HUES48 (cell line): ENCODE data around the gene REEP3.
A peak's percentile ranks its signal among the peaks of the same experiment; 100 is the strongest.

Experiments
- H3K27ac ChIP-seq: one replicate; pipeline ENCODE4 v1.7.0; 2013; ENCODE audit warnings: low read depth, low read length, inconsistent platforms
- H3K27me3 ChIP-seq: 2 replicates; pipeline ENCODE4 v1.6.1; 2013; ENCODE audit warnings: mild to moderate bottlenecking, low read length; ENCODE audit not compliant: control insufficient read depth, insufficient read depth
- H3K36me3 ChIP-seq: 2 replicates; pipeline ENCODE4 v1.6.1; 2013; ENCODE audit warnings: low read length; ENCODE audit not compliant: control insufficient read depth, insufficient read depth
- H3K4me1 ChIP-seq: 2 replicates; pipeline ENCODE4 v1.6.1; 2013; ENCODE audit warnings: mild to moderate bottlenecking, low read length; ENCODE audit not compliant: control insufficient read depth, insufficient read depth
- H3K4me3 ChIP-seq: 2 replicates; pipeline ENCODE4 v1.5.1; 2013; ENCODE audit warnings: mild to moderate bottlenecking, low read depth, low read length
- H3K9ac ChIP-seq: 2 replicates; pipeline ENCODE4 v1.6.1; 2013; ENCODE audit warnings: mild to moderate bottlenecking, low read depth, low read length, moderate library complexity
- H3K9me3 ChIP-seq: 2 replicates; pipeline ENCODE4 v1.6.1; 2013; ENCODE audit warnings: low read length; ENCODE audit not compliant: control insufficient read depth, insufficient read depth

The REEP3 gene

DNA sequence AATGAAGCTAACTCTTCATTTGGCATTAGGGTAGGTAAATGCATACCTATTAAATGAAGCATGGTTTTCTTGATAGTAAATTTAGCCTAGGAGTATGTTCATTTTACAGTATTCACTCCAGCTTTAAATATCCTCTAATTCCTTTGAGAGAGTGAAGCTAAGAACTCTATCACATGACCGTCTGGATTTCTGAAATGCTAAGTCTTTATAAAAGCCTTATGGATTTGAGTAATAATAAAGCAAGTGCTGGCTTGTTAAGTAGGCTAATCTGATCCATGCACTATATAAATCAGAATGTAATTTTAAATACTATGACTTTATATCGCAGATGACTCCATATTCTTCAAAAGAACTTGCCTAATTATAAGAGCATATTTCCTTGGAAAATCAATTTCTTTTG, 64.8 kb downstream of the REEP3 start:
- H3K9ac ChIP-seq, result no peak overlapping the region
- no peak overlapping the region for H3K27ac ChIP-seq
- no peaks in the 10 kb centered on the region for H3K36me3 ChIP-seq
- H3K9me3 ChIP-seq, result no peaks in the 10 kb centered on the region
- peaks cover 15% of the 10 kb centered on the region; the same call in 1 of the 2 replicates for H3K4me1 ChIP-seq
- no peak overlapping the region for H3K4me3 ChIP-seq
- no peaks in the 10 kb centered on the region for H3K27me3 ChIP-seq

DNA sequence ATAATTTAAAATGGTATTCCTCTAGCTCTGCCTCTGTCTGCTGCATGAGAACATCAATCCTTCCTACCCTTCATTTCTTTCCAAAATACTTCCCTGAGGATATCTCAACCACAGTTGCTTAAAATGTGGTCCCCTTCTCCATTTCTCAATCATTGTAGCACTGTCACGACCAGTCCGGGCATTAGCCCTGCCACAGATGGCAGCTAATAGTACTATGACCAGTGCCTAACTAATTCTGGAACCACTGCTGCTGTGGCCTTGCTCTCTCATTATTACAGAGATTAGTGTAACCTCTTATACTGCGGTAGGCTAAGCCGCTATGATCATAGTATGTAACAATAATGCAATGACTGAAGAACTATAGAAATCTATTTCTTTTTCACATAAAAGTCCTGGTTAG, 66.0 kb downstream of the REEP3 start:
- H3K4me3 ChIP-seq, result no peak overlapping the region
- H3K9me3 ChIP-seq, result no peaks in the 10 kb centered on the region
- peaks cover 21% of the 10 kb centered on the region; the same call in 1 of the 2 replicates for H3K4me1 ChIP-seq
- H3K9ac ChIP-seq, result no peak overlapping the region
- H3K36me3 ChIP-seq, result no peaks in the 10 kb centered on the region
- H3K27me3 ChIP-seq, result no peaks in the 10 kb centered on the region
- no peak overlapping the region for H3K27ac ChIP-seq

DNA sequence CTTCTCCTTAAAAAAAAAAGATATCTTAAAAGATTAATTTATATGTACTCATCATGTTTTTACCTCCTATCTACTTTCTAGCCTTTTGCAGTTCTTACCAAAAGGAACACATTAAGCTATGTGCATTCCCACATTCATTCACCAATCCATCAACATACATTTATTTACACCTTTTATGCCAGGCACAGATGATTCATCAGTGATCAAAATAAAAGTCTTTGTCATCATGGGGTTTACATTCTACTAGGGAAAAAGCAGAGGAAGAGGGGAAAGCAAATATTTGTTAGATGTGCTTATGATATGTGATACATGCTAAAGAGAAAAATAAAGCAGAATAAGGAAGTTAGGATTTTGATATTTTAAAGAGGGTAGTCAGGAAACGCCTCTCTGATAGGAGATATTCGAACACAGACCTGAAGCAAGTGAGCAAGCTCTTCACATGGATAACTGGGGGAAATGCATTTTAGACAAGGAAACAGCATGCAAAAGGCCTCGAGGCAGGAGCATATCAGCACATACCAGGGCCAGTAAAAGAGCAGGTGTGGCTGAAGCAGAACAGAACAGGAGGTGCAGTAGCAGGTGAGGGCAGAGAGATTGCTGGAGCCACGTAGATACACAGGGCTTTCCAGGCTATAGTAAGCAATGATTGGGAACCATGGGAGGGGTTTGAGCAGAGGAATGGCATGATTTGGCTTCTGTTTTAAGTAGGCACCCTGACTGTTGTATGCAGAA, 67.4 kb downstream of the REEP3 start:
- Histone ChIP-seq H3K36me3 (no peaks in the 10 kb centered on the region), H3K4me3 (no peak overlapping the region), H3K9ac (no peak overlapping the region), H3K27ac (no peak overlapping the region), H3K9me3 (no peaks in the 10 kb centered on the region), H3K4me1 (peaks cover 21% of the 10 kb centered on the region; the same call in 1 of the 2 replicates), H3K27me3 (no peaks in the 10 kb centered on the region)

DNA sequence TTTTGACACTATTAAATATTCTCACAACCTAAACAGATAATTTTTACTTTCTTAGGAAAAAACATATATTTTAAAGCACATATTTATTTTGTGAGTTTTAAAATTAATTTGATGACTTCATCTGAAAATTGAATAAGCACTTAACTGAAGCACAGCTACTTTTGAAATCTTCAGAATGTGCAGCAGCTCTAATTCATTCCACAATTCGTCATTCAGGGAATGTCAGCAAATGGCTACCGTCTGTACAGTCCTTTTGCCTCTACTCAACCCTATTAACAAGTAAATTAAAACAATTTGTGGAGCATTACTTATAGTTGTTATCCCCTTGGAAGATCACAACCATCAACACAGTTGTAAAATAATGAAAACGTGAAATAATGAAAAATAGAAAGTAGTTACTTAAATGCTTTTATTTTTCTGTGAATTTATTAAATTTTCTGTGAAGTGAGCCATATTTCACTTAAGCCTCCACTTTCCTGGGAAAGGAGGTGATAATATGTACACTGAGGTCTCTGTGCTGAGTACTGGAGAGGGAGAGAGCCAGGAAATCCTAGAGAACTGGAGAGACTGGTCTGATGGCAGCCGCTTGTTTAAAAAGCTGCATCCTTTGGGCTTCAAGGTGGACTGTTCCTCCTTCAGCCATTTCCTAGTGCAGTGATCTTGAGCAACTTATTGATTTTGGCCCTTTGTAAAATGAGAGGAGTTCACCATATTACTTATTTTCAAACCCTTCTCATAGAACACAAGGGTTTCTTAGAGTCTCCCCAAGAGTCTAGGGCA, 70.6 kb downstream of the REEP3 start:
- Histone ChIP-seq H3K9me3 (no peaks in the 10 kb centered on the region), H3K4me3 (no peak overlapping the region), H3K4me1 (peaks cover 10% of the 10 kb centered on the region; the same call in 1 of the 2 replicates), H3K9ac (no peak overlapping the region), H3K36me3 (peaks cover 11% of the 10 kb centered on the region), H3K27ac (peak overlapping the region; percentile 2), H3K27me3 (no peaks in the 10 kb centered on the region)

DNA sequence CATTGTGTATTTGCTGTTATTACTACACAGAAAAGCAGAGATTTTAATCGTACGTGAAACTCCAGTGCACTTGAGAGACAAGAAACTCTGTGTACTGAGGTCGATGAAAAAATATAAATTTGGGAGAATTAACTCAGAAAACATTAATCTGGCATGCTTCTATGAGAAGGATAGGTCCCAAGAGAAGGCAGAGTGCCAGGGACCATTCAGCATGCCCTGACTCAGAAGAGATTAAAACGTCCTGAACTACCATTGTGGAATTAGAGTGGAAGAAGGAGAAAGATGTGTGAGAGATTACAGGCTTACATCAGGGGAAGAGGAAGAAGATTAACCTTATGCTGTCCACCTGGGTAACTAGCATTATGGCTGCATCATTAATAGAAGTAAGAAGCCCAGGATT, 72.4 kb downstream of the REEP3 start:
- H3K36me3 ChIP-seq, result peaks cover 21% of the 10 kb centered on the region
- no peak overlapping the region for H3K4me3 ChIP-seq
- H3K9ac ChIP-seq, result no peak overlapping the region
- H3K9me3 ChIP-seq, result no peaks in the 10 kb centered on the region
- H3K27ac ChIP-seq, result no peak overlapping the region
- no peaks in the 10 kb centered on the region for H3K27me3 ChIP-seq
- H3K4me1 ChIP-seq, result peaks cover 9% of the 10 kb centered on the region; the same call in 1 of the 2 replicates

DNA sequence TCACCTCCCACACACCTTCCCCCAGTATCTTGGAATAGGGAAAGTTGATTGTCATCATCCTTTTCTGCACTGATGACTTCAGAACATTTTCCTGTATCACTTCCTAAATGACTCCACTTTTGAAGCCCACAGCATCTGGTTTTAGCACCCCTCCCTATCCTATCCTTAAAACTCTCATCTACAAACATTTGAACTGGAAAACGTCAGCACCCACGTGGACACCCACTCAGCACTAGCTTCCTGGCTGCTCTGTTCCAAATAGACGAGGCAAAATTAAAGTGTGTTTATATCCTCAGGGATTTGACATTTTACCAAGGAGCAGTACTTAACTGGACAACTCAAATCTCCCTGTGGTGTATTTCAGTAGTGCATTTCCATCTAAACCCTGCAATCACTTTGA, 73.9 kb downstream of the REEP3 start:
- H3K4me1 ChIP-seq, result peaks cover 6% of the 10 kb centered on the region; the same call in 1 of the 2 replicates
- no peaks in the 10 kb centered on the region for H3K27me3 ChIP-seq
- no peaks in the 10 kb centered on the region for H3K9me3 ChIP-seq
- H3K9ac ChIP-seq, result no peak overlapping the region
- H3K27ac ChIP-seq, result no peak overlapping the region
- peaks cover 28% of the 10 kb centered on the region for H3K36me3 ChIP-seq
- H3K4me3 ChIP-seq, result no peak overlapping the region

DNA sequence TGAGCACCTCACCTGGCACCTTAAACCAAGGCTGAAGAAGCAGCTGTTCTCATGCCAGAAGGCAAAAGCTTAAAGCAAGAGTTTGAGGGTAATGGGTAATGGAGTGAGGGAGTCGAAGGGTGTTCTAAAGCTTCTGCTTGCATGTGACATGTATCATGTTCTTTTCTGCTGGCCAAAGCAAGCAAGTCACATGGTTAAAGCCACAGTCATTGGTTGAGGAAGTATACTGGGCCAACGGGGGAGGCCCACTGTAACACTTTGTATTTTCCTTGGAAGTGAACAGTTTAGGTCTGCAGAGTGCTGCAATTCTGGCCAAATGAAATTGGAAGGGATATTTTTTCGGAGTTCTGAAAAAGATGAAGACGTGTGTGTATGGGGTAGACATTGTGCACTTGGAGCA, 75.7 kb downstream of the REEP3 start:
- H3K9me3 ChIP-seq, result no peaks in the 10 kb centered on the region
- H3K4me3 ChIP-seq, result no peak overlapping the region
- no peak overlapping the region for H3K27ac ChIP-seq
- no peaks in the 10 kb centered on the region for H3K27me3 ChIP-seq
- H3K4me1 ChIP-seq, result peaks cover 3% of the 10 kb centered on the region; the same call in 1 of the 2 replicates
- no peak overlapping the region for H3K9ac ChIP-seq
- peaks cover 31% of the 10 kb centered on the region for H3K36me3 ChIP-seq

DNA sequence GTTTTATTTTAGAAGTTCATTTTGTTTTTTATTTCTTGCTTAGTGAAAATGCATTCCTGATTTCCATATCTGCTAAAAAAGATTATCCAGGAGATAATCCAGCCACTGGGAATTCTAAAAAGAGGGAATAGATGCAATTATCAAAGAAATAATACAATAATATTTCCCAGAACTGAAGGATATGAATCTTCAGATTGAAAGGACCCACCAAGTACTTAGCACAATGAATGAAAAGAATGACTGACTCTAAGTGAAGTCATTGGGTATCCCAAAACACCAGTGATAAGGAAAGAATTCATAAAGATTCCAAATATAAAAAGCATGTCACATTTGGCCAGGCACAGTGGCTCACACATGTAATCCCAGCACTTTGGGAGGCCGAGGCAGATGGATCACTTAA, 79.3 kb downstream of the REEP3 start:
- peaks cover 27% of the 10 kb centered on the region for H3K36me3 ChIP-seq
- no peak overlapping the region for H3K27ac ChIP-seq
- no peak overlapping the region for H3K4me3 ChIP-seq
- no peaks in the 10 kb centered on the region for H3K9me3 ChIP-seq
- H3K4me1 ChIP-seq, result peaks cover 5% of the 10 kb centered on the region; the same call in 1 of the 2 replicates
- no peak overlapping the region for H3K9ac ChIP-seq
- no peaks in the 10 kb centered on the region for H3K27me3 ChIP-seq

DNA sequence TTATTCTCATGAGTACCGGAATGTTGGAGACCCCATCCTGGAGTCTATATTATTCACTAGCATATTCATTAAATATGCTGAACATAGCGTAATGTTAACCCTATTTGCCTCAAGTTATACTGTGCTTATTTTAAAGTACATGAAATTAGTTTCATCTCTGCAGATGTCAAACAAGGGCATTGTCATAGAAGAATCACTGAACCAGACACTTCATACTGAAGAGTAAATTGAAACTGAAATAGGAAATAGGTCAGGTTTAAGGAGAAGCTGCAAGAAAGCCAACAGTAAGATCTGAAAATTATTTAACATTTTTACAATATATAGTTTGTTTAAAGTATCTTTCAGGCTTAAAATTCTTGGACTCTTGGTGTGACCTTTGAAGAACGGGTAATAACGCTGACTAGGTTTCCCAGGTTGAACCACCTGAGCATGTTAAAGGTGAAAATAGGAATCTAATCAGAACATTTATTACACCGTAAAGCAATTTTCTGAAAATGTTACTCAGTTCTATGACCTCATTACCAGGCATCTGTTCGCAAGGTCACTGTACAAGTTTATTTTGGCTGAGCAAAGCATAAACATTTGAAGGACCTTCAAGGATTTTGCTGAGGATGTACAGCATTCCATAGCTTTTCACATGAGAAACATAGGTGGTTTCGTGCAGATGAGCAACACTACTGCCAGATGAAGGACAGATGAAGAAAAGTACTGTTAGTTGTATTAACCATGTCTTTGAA, 82.7 kb downstream of the REEP3 start:
- Histone ChIP-seq H3K4me1 (peaks cover 8% of the 10 kb centered on the region; the same call in 1 of the 2 replicates), H3K4me3 (no peak overlapping the region), H3K27ac (no peak overlapping the region), H3K9me3 (no peaks in the 10 kb centered on the region), H3K36me3 (peaks cover 9% of the 10 kb centered on the region), H3K9ac (no peak overlapping the region), H3K27me3 (no peaks in the 10 kb centered on the region)

DNA sequence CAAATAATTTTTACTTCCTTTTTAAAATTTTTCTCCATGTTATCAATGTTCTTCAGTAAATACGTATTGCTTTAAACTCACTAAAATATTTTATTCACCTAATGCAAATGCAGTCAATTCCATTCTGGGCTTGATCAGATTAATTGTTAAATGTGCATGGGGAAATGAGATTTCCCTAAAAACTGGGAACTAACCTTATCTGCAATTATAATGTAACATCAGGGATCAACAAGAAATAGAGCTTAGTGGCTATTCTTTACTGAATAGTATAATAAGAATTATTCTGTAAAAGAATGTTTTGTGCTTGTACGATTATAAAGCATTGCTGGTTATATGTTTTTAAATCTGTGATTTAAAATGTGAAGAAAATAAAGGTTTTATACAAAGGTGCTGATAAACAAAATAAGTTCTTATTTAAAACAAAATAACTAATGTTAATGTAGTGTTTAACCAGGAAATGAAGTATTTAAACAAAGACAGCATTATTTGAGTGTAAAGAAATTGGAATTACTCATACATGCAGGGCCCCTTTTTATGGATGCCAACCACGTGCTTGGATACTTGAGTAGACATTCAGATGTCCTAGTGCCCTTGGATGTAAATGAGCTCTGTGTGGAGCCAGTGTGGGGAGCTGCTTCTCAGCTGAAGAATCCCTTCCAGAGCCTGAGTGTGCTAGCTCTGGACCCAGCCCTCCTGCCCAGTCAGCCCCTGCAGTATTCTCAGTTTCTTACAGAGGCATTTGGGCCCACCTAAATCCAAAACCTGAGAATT, 84.2 kb downstream of the REEP3 start:
- no peak overlapping the region for H3K9ac ChIP-seq
- no peak overlapping the region for H3K4me3 ChIP-seq
- no peaks in the 10 kb centered on the region for H3K27me3 ChIP-seq
- peaks cover 3% of the 10 kb centered on the region for H3K36me3 ChIP-seq
- peaks cover 8% of the 10 kb centered on the region; the same call in 1 of the 2 replicates for H3K4me1 ChIP-seq
- H3K9me3 ChIP-seq, result no peaks in the 10 kb centered on the region
- no peak overlapping the region for H3K27ac ChIP-seq
